ENCODE measurements around the gene HOXC12. TPM values are rescaled to one million over a fixed set of nuclear protein-coding genes. Genes with fewer than 3 reads are reported as not detected.
A peak's percentile ranks its signal among the peaks of the same experiment; 100 is the strongest.

Gene HOXC12
- total RNA-seq, 1 experiment from 2014 or later, result 5.1 TPM

- ChIA-PET POLR2A (interaction anchor here (0.6 to 0.9 kb wide), 2 partner anchors 14 to 153 kb away, joined by 4 to 5 read pairs; no protein-coding TSS in a partner anchor), CTCF (interaction anchor here (0.6 kb wide), 1 partner anchor 262 kb away, joined by 4 read pairs; no protein-coding TSS in a partner anchor)
- H3K4me1 ChIP-seq (ENCODE audit: control insufficient read depth, insufficient read depth, low read length), result peaks cover 56% of the 10 kb centered on the region
- BruUV-seq (replicated peaks), result no TSS peak
- H3K27ac ChIP-seq (ENCODE audit: low read length), result peak overlapping the region; percentile 100
- intact Hi-C loops (cut with micrococcal nuclease; ENCODE audit: unreplicated experiment) (loop anchor here (5.0 kb wide), 1 partner anchor 153 kb away; no protein-coding TSS in a partner anchor), in situ Hi-C loops (cut with HindIII; ENCODE audit: low pct_unique_long_range_greater_than_20kb, low sequenced_read_pairs) (no loop called here)
- peak overlapping the region; percentile 51 to 65 for H3K4me3 ChIP-seq (ENCODE audit: low read depth in 2 of 2, low read length in 2 of 2)
- TF ChIP-seq SIN3A (IDR thresholded peaks at IDR 0.05; ENCODE audit: borderline replicate concordance, insufficient read depth, low read depth, low read length) (no peak), TCF7L2 (IDR thresholded peaks at IDR 0.05; ENCODE audit: low read depth, low read length) (no peak), REST (IDR thresholded peaks at IDR 0.05; ENCODE audit: insufficient read depth in 1 of 2, low read depth in 2 of 2, low read length in 1 of 2) (no peak), CTCF (IDR thresholded peaks at IDR 0.05) (no peak), POLR2AphosphoS5 (IDR thresholded peaks at IDR 0.05; ENCODE audit: low read depth, low read length) (no peak)
- DNase-seq (ENCODE audit: low read depth, low spot score), result no peak
- H3K36me3 ChIP-seq (ENCODE audit: control insufficient read depth, insufficient read depth, low read length), result no peaks in the 10 kb centered on the region
- H3K27me3 ChIP-seq (ENCODE audit: control insufficient read depth, insufficient read depth, low read length), result no peaks in the 10 kb centered on the region
- 0 out of 2 replicates have a peak, but pooled peaks have one; percentile 13 for ATAC-seq
- H3K9me3 ChIP-seq (ENCODE audit: control insufficient read depth, insufficient read depth, low read depth, low read length), result no peaks in the 10 kb centered on the region
These were observed 25.6 kb downstream of the HOXC12 start for GRCh38 chr12:53980104-53980801.

DNA sequence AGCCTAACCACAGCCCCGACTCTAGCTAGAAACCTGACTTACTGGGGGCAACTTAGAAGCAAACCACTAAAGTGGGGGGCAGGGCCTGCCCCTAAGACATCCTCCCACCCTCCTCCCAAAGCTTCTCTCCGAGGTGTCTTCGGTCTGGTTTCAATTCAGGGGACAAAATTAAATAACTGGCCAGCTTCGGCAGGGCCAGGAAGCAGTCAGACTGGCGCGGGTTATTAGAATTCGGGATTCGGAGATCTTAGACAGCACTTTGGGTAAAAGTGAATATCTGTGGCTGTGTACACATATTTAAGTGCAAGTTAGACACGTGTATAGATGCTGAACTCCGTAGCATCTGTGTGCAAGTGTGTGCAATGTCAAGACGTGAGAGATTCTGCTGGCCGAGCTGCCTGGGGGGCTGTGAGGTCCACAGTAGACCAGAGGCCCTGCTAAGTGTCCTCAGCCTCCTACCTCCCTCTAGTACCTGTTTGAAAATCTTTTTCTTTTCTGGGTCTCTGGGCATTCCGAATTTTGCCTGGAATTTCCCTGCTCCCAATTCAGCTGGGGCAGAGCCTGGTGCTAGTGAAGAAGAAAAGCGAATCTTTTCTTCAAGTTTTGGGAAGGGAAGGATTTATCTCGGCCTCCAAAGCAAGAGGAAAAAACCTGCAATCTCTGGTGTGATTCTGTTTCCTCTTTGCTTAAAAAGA is 26.2 kb downstream of the HOXC12 start:
- Histone ChIP-seq H3K36me3 (ENCODE audit: control insufficient read depth, insufficient read depth, low read length) (no peaks in the 10 kb centered on the region), H3K27ac (ENCODE audit: low read length) (peak overlapping the region; percentile 100), H3K27me3 (ENCODE audit: control insufficient read depth, insufficient read depth, low read length) (no peaks in the 10 kb centered on the region), H3K4me1 (ENCODE audit: control insufficient read depth, insufficient read depth, low read length) (peaks cover 53% of the 10 kb centered on the region), H3K4me3 (ENCODE audit: low read depth in 2 of 2, low read length in 2 of 2) (peak overlapping the region; percentile 51 to 65), H3K9me3 (ENCODE audit: control insufficient read depth, insufficient read depth, low read depth, low read length) (no peaks in the 10 kb centered on the region)
- intact Hi-C loops (cut with micrococcal nuclease; ENCODE audit: unreplicated experiment), result loop anchor here (5.0 kb wide), 1 partner anchor 154 kb away; no protein-coding TSS in a partner anchor
- ChIA-PET POLR2A (interaction anchor here (0.5 to 0.9 kb wide), 4 partner anchors 14 to 221 kb away, joined by 4 to 5 read pairs (median 4); no protein-coding TSS in a partner anchor), CTCF (interaction anchor here (0.6 to 1.2 kb wide), 2 partner anchors 39 to 263 kb away, joined by 4 read pairs; no protein-coding TSS in a partner anchor)
- in situ Hi-C loops (cut with HindIII; ENCODE audit: low pct_unique_long_range_greater_than_20kb, low sequenced_read_pairs), result no loop called here
- BruUV-seq (replicated peaks), result no TSS peak
- ATAC-seq (no peak), DNase-seq (ENCODE audit: low read depth, low spot score) (no peak)
- TF ChIP-seq TCF7L2 (IDR thresholded peaks at IDR 0.05; ENCODE audit: low read depth, low read length) (no peak), SIN3A (IDR thresholded peaks at IDR 0.05; ENCODE audit: borderline replicate concordance, insufficient read depth, low read depth, low read length) (no peak), POLR2AphosphoS5 (IDR thresholded peaks at IDR 0.05; ENCODE audit: low read depth, low read length) (peak; percentile 74; the same call in 1 of the 2 replicates)

All from Panc1 (cell line).